SJSA1 (cell line): ENCODE measurements around the gene ACSL1. TPM values are rescaled to one million over a fixed set of nuclear protein-coding genes. Genes with fewer than 3 reads are reported as not detected.
A peak's percentile ranks its signal among the peaks of the same experiment; 100 is the strongest.

Experiments
- DNase-seq, 2 experiments: peaks; one replicate each; pipeline ENCODE4 v3.0.0-alpha.2; 2015 to 2020; ENCODE audit warnings: low spot score in 2 of 2, low read depth in 1 of 2
- H3K27ac ChIP-seq: fragments of 250-450 bp; sonication (Bioruptor Pico); 2 replicates; pipeline ENCODE4 v1.5.1; 2020; ENCODE audit warnings: mild to moderate bottlenecking, moderate library complexity
- H3K27me3 ChIP-seq: fragments of 250-450 bp; sonication (Bioruptor Pico); replicated peaks from 2 replicates; pipeline ENCODE4 v1.5.1; 2020; ENCODE audit warnings: mild to moderate bottlenecking, moderate library complexity
- H3K36me3 ChIP-seq: fragments of 250-450 bp; sonication (Bioruptor Pico); 2 replicates; pipeline ENCODE4 v1.5.1; 2020; ENCODE audit warnings: mild to moderate bottlenecking
- H3K4me1 ChIP-seq: fragments of 250-450 bp; sonication (Bioruptor Pico); replicated peaks from 2 replicates; pipeline ENCODE4 v1.6.1; 2021; ENCODE audit warnings: mild to moderate bottlenecking
- H3K4me3 ChIP-seq: fragments of 250-450 bp; sonication (Bioruptor Pico); 2 replicates; pipeline ENCODE4 v1.5.1; 2020; ENCODE audit warnings: mild to moderate bottlenecking
- H3K9me3 ChIP-seq: fragments of 250-450 bp; sonication (Bioruptor Pico); replicated peaks from 2 replicates; pipeline ENCODE4 v1.5.1; 2020; ENCODE audit warnings: mild to moderate bottlenecking
- total RNA-seq: library from RNA; depleted of rRNA; stranded (reverse); fragments of >200 nt; shearing (Covaris generic); gene quantifications from 2 replicates; pipeline ENCODE4 v1.2.3, GENCODE V29; 2014

ACSL1 gene
- total RNA-seq, 1 experiment from 2014 or later, result 33.7 TPM

- Histone ChIP-seq H3K36me3 (no peaks in the 10 kb centered on the region), H3K9me3 (no peaks in the 10 kb centered on the region), H3K27me3 (no peaks in the 10 kb centered on the region), H3K4me3 (no peak overlapping the region), H3K4me1 (peaks cover 20% of the 10 kb centered on the region), H3K27ac (peak overlapping the region; percentile 18; the same call in 1 of the 2 replicates)
- peak in 1 of 2 experiments; percentile 41 for DNase-seq
Observed at GRCh38 chr4:184802697-184803015, 23.1 kb downstream of the ACSL1 start.

GRCh38 chr4:184801781-184802696, 23.7 kb downstream of the ACSL1 start:
- Histone ChIP-seq H3K36me3 (no peaks in the 10 kb centered on the region), H3K4me1 (peaks cover 14% of the 10 kb centered on the region), H3K27me3 (no peaks in the 10 kb centered on the region), H3K4me3 (no peak overlapping the region), H3K27ac (peak overlapping the region; percentile 18; the same call in 1 of the 2 replicates), H3K9me3 (no peaks in the 10 kb centered on the region)
- no peak for DNase-seq

DNA sequence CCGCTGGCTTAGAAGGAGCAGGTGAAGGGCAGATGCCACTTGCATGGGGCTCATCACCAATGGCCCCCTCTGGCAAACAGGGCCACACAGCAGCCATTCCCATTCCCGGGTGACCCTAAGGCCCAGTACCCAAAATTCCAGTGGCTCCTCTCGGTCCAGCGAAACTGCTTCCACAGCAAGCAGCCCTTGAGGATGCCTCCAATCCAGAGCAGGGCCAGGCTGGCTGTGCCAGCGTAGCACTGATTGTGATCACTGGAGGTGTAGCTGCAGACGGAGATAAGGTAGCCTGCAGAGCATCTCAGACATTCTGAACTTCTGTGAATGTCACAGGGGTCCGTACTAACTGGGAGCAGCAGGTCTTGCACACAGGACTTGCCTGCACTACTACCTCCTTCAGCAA, 27.3 kb downstream of the ACSL1 start:
- no peak overlapping the region for H3K27ac ChIP-seq
- no peaks in the 10 kb centered on the region for H3K9me3 ChIP-seq
- H3K4me1 ChIP-seq, result peaks cover 13% of the 10 kb centered on the region
- no peak for DNase-seq
- no peaks in the 10 kb centered on the region for H3K27me3 ChIP-seq
- no peaks in the 10 kb centered on the region for H3K36me3 ChIP-seq
- no peak overlapping the region for H3K4me3 ChIP-seq

DNA sequence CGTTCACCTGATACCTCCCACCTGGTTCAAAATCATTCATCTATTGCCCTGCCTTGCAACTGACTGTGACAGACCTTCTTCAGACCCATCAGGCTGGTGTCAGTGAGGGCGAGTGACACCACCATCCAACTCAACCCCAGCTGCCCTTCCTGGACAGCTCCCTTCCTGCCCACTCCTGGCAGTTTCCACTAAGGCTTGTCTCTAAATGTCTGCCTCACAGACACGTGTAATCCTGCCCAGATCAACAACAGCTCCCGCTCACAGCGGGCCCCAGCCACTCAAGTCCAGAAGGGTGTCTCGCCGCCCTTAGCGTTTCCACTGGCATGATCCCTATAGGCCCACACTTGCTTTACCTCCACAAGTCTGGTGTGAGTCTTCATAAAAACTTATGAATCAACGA, 28.9 kb downstream of the ACSL1 start:
- Histone ChIP-seq H3K4me3 (no peak overlapping the region), H3K27me3 (no peaks in the 10 kb centered on the region), H3K36me3 (no peaks in the 10 kb centered on the region), H3K27ac (no peak overlapping the region), H3K4me1 (peaks cover 17% of the 10 kb centered on the region), H3K9me3 (no peaks in the 10 kb centered on the region)
- no peak for DNase-seq

DNA sequence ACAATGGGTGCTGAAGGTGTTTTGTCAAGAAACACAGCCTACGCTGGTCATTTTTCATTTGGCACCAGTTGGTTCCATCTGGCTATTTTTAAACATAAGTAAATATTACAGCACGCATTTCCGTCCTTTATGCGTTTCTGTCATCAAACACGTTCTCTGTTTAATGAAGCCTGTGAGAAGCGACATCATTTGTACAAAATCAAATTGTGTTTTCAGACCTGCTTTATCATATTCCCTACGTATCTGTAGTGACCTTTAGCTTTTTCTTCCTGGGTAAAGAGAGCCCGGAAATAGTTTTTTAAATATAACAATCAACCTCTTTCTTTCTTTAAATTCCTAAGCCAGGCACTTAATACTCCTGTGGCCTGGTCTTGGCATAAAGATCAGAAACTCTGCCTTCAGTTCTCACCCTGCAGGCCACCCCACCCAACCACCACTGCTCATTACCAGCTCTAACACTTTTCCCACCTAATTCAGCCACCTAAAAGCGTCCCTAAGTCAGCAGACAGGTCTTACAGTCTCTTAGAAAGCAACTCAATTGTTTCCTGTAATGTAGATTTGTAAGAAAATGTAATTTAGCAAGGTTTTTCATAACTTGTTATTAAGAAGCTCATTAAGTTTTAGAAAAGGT, 30.4 kb downstream of the ACSL1 start:
- Histone ChIP-seq H3K27ac (no peak overlapping the region), H3K4me1 (peaks cover 17% of the 10 kb centered on the region), H3K4me3 (no peak overlapping the region), H3K27me3 (no peaks in the 10 kb centered on the region), H3K9me3 (no peaks in the 10 kb centered on the region), H3K36me3 (no peaks in the 10 kb centered on the region)
- DNase-seq, result no peak

DNA sequence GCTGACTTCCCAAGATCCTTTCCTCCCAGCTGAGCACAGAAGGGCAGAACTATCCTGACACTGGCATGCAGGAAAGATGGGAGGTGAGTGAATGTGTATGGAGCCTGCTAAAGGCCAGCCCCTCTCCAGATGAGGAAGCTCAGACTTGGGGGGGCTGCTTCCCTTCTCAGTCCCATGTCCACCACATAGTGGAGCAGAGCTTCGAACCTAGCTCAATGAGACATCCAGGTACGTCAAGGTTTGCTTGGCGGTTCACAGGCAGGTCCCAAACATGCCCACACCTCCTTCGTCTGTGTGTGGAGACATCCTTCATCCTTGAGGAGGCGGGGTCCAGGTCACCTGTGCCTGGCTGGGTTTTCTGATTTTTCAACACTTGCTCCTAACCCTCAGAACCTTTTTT, 31.3 kb downstream of the ACSL1 start:
- H3K9me3 ChIP-seq, result no peaks in the 10 kb centered on the region
- H3K4me3 ChIP-seq, result no peak overlapping the region
- H3K36me3 ChIP-seq, result no peaks in the 10 kb centered on the region
- peaks cover 17% of the 10 kb centered on the region for H3K4me1 ChIP-seq
- DNase-seq, result no peak
- no peak overlapping the region for H3K27ac ChIP-seq
- H3K27me3 ChIP-seq, result no peaks in the 10 kb centered on the region

- DNase-seq, result no peak
- peaks cover 17% of the 10 kb centered on the region for H3K4me1 ChIP-seq
- H3K27ac ChIP-seq, result no peak overlapping the region
- H3K27me3 ChIP-seq, result no peaks in the 10 kb centered on the region
- H3K4me3 ChIP-seq, result no peak overlapping the region
- no peaks in the 10 kb centered on the region for H3K9me3 ChIP-seq
- no peaks in the 10 kb centered on the region for H3K36me3 ChIP-seq
Observed at GRCh38 chr4:184793735-184794355, 31.9 kb downstream of the ACSL1 start.

DNA sequence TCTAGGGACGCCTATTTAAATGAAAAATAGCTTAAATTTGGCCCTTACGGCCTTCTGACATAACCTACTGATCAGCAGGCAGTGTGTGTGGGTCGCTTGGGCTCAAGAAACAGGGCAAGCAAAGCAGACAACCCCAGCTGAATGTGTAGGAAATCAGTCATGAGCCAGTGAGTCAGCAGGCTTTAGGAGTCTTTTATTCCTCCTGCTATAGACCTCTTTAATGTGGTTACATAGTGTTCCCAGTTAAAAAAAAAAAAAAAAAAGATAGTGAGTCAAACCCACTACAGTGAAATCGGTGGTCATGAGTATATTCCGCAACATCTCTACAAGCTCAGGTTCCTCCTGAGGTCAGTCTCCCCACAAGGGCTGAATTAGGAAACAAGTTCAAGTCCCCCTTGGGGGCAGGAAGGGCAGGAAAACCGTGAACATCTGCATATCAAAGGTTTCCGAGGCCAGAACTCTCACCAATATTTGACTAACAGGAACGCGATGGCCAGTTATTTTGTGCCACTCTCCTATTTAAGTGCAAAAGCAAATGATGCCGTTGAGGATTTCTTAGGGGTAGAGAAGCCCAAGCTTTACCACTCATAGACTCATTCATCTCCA, 32.7 kb downstream of the ACSL1 start:
- H3K36me3 ChIP-seq, result no peaks in the 10 kb centered on the region
- peaks cover 17% of the 10 kb centered on the region for H3K4me1 ChIP-seq
- no peaks in the 10 kb centered on the region for H3K27me3 ChIP-seq
- no peak overlapping the region for H3K4me3 ChIP-seq
- peak; percentile 76 to 82 for DNase-seq
- no peaks in the 10 kb centered on the region for H3K9me3 ChIP-seq
- H3K27ac ChIP-seq, result peak overlapping the region; percentile 51

- no peak for DNase-seq
- Histone ChIP-seq H3K36me3 (no peaks in the 10 kb centered on the region), H3K9me3 (no peaks in the 10 kb centered on the region), H3K27ac (peak overlapping the region; percentile 51), H3K27me3 (no peaks in the 10 kb centered on the region), H3K4me1 (peaks cover 17% of the 10 kb centered on the region), H3K4me3 (no peak overlapping the region)
Observed at GRCh38 chr4:184792334-184792733, 33.4 kb downstream of the ACSL1 start.

DNA sequence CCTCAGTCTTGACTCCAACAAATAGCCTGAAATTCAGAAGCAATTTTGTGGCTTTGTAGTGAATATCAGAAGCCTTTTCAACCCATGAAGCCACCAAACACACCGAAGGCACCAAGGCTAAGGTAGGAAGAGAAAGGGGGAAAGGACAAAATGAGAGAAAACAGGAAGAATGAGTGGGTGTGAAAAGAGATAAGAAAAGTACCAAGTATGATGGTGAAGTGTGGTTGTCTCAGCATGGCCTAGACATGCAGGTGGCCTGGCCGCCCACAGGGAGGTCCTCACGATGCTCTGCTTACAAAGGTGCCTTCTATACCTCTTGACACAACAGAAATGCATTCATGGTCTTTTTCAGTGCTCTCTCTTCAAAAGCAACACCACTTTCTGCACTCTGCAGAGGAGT, 34.9 kb downstream of the ACSL1 start:
- Histone ChIP-seq H3K36me3 (no peaks in the 10 kb centered on the region), H3K27ac (no peak overlapping the region)

GRCh38 chr4:184787766-184788503, 37.8 kb downstream of the ACSL1 start:
- no peaks in the 10 kb centered on the region for H3K36me3 ChIP-seq
- H3K27me3 ChIP-seq, result no peaks in the 10 kb centered on the region
- H3K9me3 ChIP-seq, result no peaks in the 10 kb centered on the region
- no peak for DNase-seq
- no peak overlapping the region for H3K4me3 ChIP-seq
- no peak overlapping the region for H3K27ac ChIP-seq
- H3K4me1 ChIP-seq, result peaks cover 10% of the 10 kb centered on the region

More for the DNA sequence above, 34.9 kb downstream of the ACSL1 start:
- Histone ChIP-seq H3K27me3 (no peaks in the 10 kb centered on the region), H3K9me3 (no peaks in the 10 kb centered on the region), H3K4me3 (no peak overlapping the region), H3K4me1 (peaks cover 17% of the 10 kb centered on the region)
- DNase-seq, result no peak

GRCh38 chr4:184785813-184786212, 40.0 kb downstream of the ACSL1 start:
- H3K4me3 ChIP-seq, result no peak overlapping the region
- H3K9me3 ChIP-seq, result no peaks in the 10 kb centered on the region
- no peak for DNase-seq
- no peaks in the 10 kb centered on the region for H3K27me3 ChIP-seq
- no peaks in the 10 kb centered on the region for H3K4me1 ChIP-seq
- H3K36me3 ChIP-seq, result no peaks in the 10 kb centered on the region
- no peak overlapping the region for H3K27ac ChIP-seq

DNA sequence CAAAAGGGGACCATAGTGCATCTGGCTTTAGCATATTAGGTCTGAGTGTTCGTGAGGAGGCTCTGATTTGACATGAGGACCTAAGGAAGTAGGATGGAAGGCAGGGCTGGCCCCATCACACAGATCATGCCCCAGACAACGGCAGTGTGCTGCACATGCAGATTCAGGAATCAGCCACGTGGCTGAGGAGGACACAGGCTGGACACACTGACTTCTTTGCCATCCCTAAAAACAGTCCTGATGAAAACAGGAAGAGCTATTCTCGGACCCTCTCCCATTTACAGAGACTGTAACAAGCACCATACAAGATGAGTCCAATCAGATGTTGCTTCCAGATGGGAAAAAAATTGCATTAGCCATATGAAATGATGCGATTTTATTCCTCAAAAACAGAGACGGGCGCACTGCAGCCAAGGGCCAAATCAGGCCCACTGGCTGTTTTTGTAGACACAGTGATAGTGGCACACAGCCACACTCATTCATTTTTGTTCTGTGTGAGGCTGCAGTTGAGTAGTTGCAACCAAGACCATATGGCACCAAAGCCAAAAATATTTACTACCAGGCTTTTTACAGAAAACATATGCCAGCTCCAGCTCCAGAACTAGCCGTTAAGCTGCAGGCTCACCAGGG, 41.0 kb downstream of the ACSL1 start:
- Histone ChIP-seq H3K27ac (no peak overlapping the region), H3K36me3 (no peaks in the 10 kb centered on the region), H3K4me3 (no peak overlapping the region), H3K27me3 (no peaks in the 10 kb centered on the region), H3K9me3 (no peaks in the 10 kb centered on the region), H3K4me1 (no peaks in the 10 kb centered on the region)
- no peak for DNase-seq
